Measurements from ENCODE around the gene CLN5. TPM values are rescaled to one million over a fixed set of nuclear protein-coding genes. Genes with fewer than 3 reads are reported as not detected.

The CLN5 gene
- total and polyA plus RNA-seq, 2 donors (not counting 3 experiments of a cell fraction or from before 2014, with no cell fraction given), result 16.5 to 22.7 TPM

- no peak for DNase-seq (ENCODE audit: low read depth, low spot score)
- no peaks in the 10 kb centered on the region for H3K36me3 ChIP-seq (ENCODE audit: control insufficient read depth in 2 of 2, extremely low read depth in 1 of 2, insufficient read depth in 2 of 2, low read length in 2 of 2)
- TF ChIP-seq MYC (IDR thresholded peaks at IDR 0.05; ENCODE audit: low read depth, low read length) (no peak), GATA2 (IDR thresholded peaks at IDR 0.05; ENCODE audit: insufficient read depth, insufficient read length, low read depth, low read length) (no peak), POLR2A (IDR thresholded peaks at IDR 0.05; ENCODE audit: low read depth, low read length) (no peak), EZH2 (IDR thresholded peaks at IDR 0.05; ENCODE audit: borderline replicate concordance, low read depth, low read length, severe bottlenecking) (no peak), MAX (IDR thresholded peaks at IDR 0.05; ENCODE audit: insufficient read depth, insufficient read length) (no peak), FOS (IDR thresholded peaks at IDR 0.05; ENCODE audit: borderline replicate concordance, insufficient read depth, low read length) (no peak), JUN (IDR thresholded peaks at IDR 0.05; ENCODE audit: borderline replicate concordance, insufficient read depth, insufficient read length, low read depth) (no peak), POLR2AphosphoS5 (IDR thresholded peaks at IDR 0.05; ENCODE audit: insufficient read depth, low read depth, low read length) (no peak)
- intact Hi-C loops (cut with micrococcal nuclease), result no loop called here
- H4K20me1 ChIP-seq (replicated peaks; ENCODE audit: control insufficient read depth, extremely low read depth, insufficient read depth, low read length), result no peaks in the 10 kb centered on the region
- BruUV-seq (replicated peaks), result no TSS peak
- POLR2A ChIA-PET, result no interaction called here
- no peak overlapping the region for H3K9ac ChIP-seq (replicated peaks; ENCODE audit: extremely low read depth, insufficient read depth, low read length)
- dilution Hi-C loops (cut with MboI; ENCODE audit: extremely low pct_ligation_motif_present, low sequenced_read_pairs), result no loop called here
- H3K27me3 ChIP-seq (ENCODE audit: control insufficient read depth in 2 of 2, insufficient read depth in 2 of 2, low read length in 2 of 2), result peaks cover 0 to 3% of the 10 kb centered on the region in 2 experiments
- H3K9me1 ChIP-seq (replicated peaks; ENCODE audit: control insufficient read depth, extremely low read depth, insufficient read depth, low read length), result no peaks in the 10 kb centered on the region
- H3K9me3 ChIP-seq (replicated peaks; ENCODE audit: control insufficient read depth, insufficient read depth, low read length), result no peaks in the 10 kb centered on the region
- no peak overlapping the region for H3K4me3 ChIP-seq (replicated peaks in 1 of 3; ENCODE audit: insufficient read depth in 1 of 3, low read depth in 1 of 3, low read length in 3 of 3)
- H3K79me2 ChIP-seq (ENCODE audit: control insufficient read depth, insufficient read depth, low read length), result no peaks in the 10 kb centered on the region
- H3K4me2 ChIP-seq (ENCODE audit: insufficient read depth, low read length), result no peak overlapping the region
- no peak for FAIRE-seq
- CTCF ChIA-PET, result interaction anchor here (1.0 kb wide), 1 partner anchor 18 kb away, joined by 5 read pairs; no protein-coding TSS in a partner anchor
- H2AFZ ChIP-seq (ENCODE audit: low read depth, low read length), result no peak overlapping the region
- no peak overlapping the region for H3K27ac ChIP-seq (ENCODE audit: insufficient read depth, low read depth, low read length)
- H3K4me1 ChIP-seq (ENCODE audit: control insufficient read depth, extremely low read depth, insufficient read depth, low read length), result no peaks in the 10 kb centered on the region
These were observed 37.3 kb upstream of the CLN5 start for GRCh38 chr13:76954538-76954937.

- Histone ChIP-seq H2AFZ (ENCODE audit: low read depth, low read length) (no peak overlapping the region), H3K4me2 (ENCODE audit: insufficient read depth, low read length) (no peak overlapping the region), H3K9ac (replicated peaks; ENCODE audit: extremely low read depth, insufficient read depth, low read length) (no peak overlapping the region), H4K20me1 (replicated peaks; ENCODE audit: control insufficient read depth, extremely low read depth, insufficient read depth, low read length) (no peaks in the 10 kb centered on the region), H3K79me2 (ENCODE audit: control insufficient read depth, insufficient read depth, low read length) (no peaks in the 10 kb centered on the region), H3K36me3 (ENCODE audit: control insufficient read depth in 2 of 2, extremely low read depth in 1 of 2, insufficient read depth in 2 of 2, low read length in 2 of 2) (no peaks in the 10 kb centered on the region), H3K4me3 (replicated peaks in 1 of 3; ENCODE audit: insufficient read depth in 1 of 3, low read depth in 1 of 3, low read length in 3 of 3) (no peak overlapping the region), H3K27ac (ENCODE audit: insufficient read depth, low read depth, low read length) (no peak overlapping the region), H3K27me3 (ENCODE audit: control insufficient read depth in 2 of 2, insufficient read depth in 2 of 2, low read length in 2 of 2) (peaks cover 0 to 3% of the 10 kb centered on the region in 2 experiments), H3K4me1 (ENCODE audit: control insufficient read depth, extremely low read depth, insufficient read depth, low read length) (no peaks in the 10 kb centered on the region), H3K9me3 (replicated peaks; ENCODE audit: control insufficient read depth, insufficient read depth, low read length) (no peaks in the 10 kb centered on the region), H3K9me1 (replicated peaks; ENCODE audit: control insufficient read depth, extremely low read depth, insufficient read depth, low read length) (no peaks in the 10 kb centered on the region)
- POLR2A ChIA-PET, result no interaction called here
- DNase-seq (ENCODE audit: low read depth, low spot score) (no peak), FAIRE-seq (no peak)
- intact Hi-C loops (cut with micrococcal nuclease), result no loop called here
- BruUV-seq (replicated peaks), result no TSS peak
- CTCF ChIA-PET, result interaction anchor here (1.0 kb wide), 1 partner anchor 17 kb away, joined by 5 read pairs; no protein-coding TSS in a partner anchor
- TF ChIP-seq POLR2A (IDR thresholded peaks at IDR 0.05; ENCODE audit: low read depth, low read length), result no peak
- TF ChIP-seq EZH2 (IDR thresholded peaks at IDR 0.05; ENCODE audit: borderline replicate concordance, low read depth, low read length, severe bottlenecking), result no peak
- no peak for TF ChIP-seq FOS (IDR thresholded peaks at IDR 0.05; ENCODE audit: borderline replicate concordance, insufficient read depth, low read length)
- TF ChIP-seq MYC (IDR thresholded peaks at IDR 0.05; ENCODE audit: low read depth, low read length), result no peak
- dilution Hi-C loops (cut with MboI; ENCODE audit: extremely low pct_ligation_motif_present, low sequenced_read_pairs), result no loop called here
These were observed 36.7 kb upstream of the CLN5 start for GRCh38 chr13:76955193-76955592.
